Stomach (tissue), 19 donors: ENCODE results near the gene PRELID3B. TPM values are rescaled to one million over a fixed set of nuclear protein-coding genes. Genes with fewer than 3 reads are reported as not detected.

ENCODE experiments used
- DNase-seq, 2 donors: peaks; one replicate each; pipeline versions ENCODE4 v3.0.0 to v3.0.0-alpha.2; 2013 to 2019
- H3K27ac ChIP-seq, 5 donors: fragments of 200-600 bp in 4 of 5; sonication (generic) in 4 of 5; one replicate each; pipeline ENCODE4 v1.5.1; 2013 to 2019; ENCODE audit warnings: mild to moderate bottlenecking in 1 of 5, moderate library complexity in 1 of 5
- H3K27me3 ChIP-seq, 3 donors: fragments of 200-600 bp; sonication (generic); one replicate each; pipeline ENCODE4 v1.5.1; 2017 to 2019; ENCODE audit warnings: mixed run types in 1 of 3
- H3K36me3 ChIP-seq, 4 donors: fragments of 200-600 bp; sonication (generic); 1 replicate in 3 of 4; 2 replicates in 1 of 4; pipeline ENCODE4 v1.5.1; 2016 to 2019
- H3K4me1 ChIP-seq, 4 donors: fragments of 200-600 bp; sonication (generic); one replicate each; pipeline ENCODE4 v1.5.1; 2016 to 2019
- H3K4me3 ChIP-seq, 4 donors: fragments of 200-600 bp; sonication (generic) in 3 of 4; one replicate each; pipeline ENCODE4 v1.5.1; 2016 to 2019; ENCODE audit warnings: mild to moderate bottlenecking in 1 of 4
- H3K9me3 ChIP-seq, 4 donors: fragments of 200-600 bp; sonication (generic); one replicate each; pipeline ENCODE4 v1.5.1; 2016 to 2019
- CTCF ChIP-seq, 7 experiments: fragments of 450-650 bp in 4 of 7; fragments of 200-600 bp in 3 of 7; sonication (generic) in 3 of 7; IDR thresholded peaks; one replicate each; pipeline ENCODE4 v1.5.1; 2016 to 2019; ENCODE audit warnings: antibody characterized with exemption in 7 of 7, control low read depth in 2 of 7, mild to moderate bottlenecking in 1 of 7
- EP300 ChIP-seq: sonication (generic); formaldehyde crosslinking; IDR thresholded peaks from one replicate; pipeline ENCODE4 v1.6.1; 2017; ENCODE audit warnings: antibody characterized with exemption
- POLR2A ChIP-seq, 4 donors: fragments of 450-650 bp; IDR thresholded peaks; one replicate each; pipeline ENCODE4 v1.6.1; 2016; ENCODE audit warnings: antibody characterized with exemption in 4 of 4, control low read depth in 2 of 4, mild to moderate bottlenecking in 1 of 4, moderate library complexity in 1 of 4
- POLR2AphosphoS5 ChIP-seq, 3 donors: sonication (generic); formaldehyde crosslinking; IDR thresholded peaks; one replicate each; pipeline ENCODE4 v1.6.1; 2016; ENCODE audit warnings: antibody characterized with exemption in 3 of 3
- WGBS, 5 donors: extraction: QIAGEN DNeasy Blood & Tissue Kit in 3 of 5; methylation state at CpG; one replicate each; pipeline versions ENCODE4 v1.1.5 to v1.1.7; 2013 to 2018; 5-methylcytosine and 5-hydroxymethylcytosine counted together
- intact Hi-C: fragments of 100-400 bp; cut with DNase I; formaldehyde crosslinking; loops from one replicate; pipeline ENCODE4 v1.15.1; 2023; ENCODE audit warnings: low total_unique reads
- long read RNA-seq, 10 donors: transcript quantifications; one replicate each; lab custom pipeline, GENCODE V29; 2026
- polyA plus RNA-seq, 3 donors: library from polyadenylated mRNA; stranded (reverse); fragments of 200-250 nt; gene quantifications; one replicate each; pipeline ENCODE4 v1.2.3, GENCODE V29; 2013
- total RNA-seq, 5 donors: library from RNA; depleted of rRNA; stranded (reverse); fragments of >200 nt; gene quantifications; one replicate each; pipeline versions ENCODE4 v1.1.0 to v1.2.3, GENCODE V29; 2014 to 2016
- donor health status: healthy with polysubstance abuse.
- donor health status: Bipolar disorder and iron deficiency.
- donor health status: healthy.

Gene PRELID3B
- total RNA-seq = 100 to 1,000 TPM in 1 of 5 donors, 10 to 100 TPM in 4; 35.7 to 322 (median 72.7) TPM
- polyA plus RNA-seq = 10 to 100 TPM; 20.0 to 65.8 (median 31.3) TPM
- long read RNA-seq, donor 1, partial matches to known transcripts = 0 of 2 reads
- long read RNA-seq, donor 1, other reads (novel, unspliced or antisense) = 0 of 2 reads
- long read RNA-seq, donor 2, transcript PRELID3B-201 (6 exons, 2,626 nt) = major isoform, 13 of 13 reads
- long read RNA-seq, donor 2, partial matches to known transcripts = 0 of 13 reads
- long read RNA-seq, donor 2, other reads (novel, unspliced or antisense) = 0 of 13 reads
- long read RNA-seq, donor 3, transcript PRELID3B-201 (6 exons, 2,626 nt) = major isoform, 8 of 10 reads
- long read RNA-seq, donor 3, partial matches to known transcripts = 0 of 10 reads
- long read RNA-seq, donor 3, other reads (novel, unspliced or antisense) = 0 of 10 reads
- long read RNA-seq, donor 4, partial matches to known transcripts = 0 of 1 reads
- long read RNA-seq, donor 4, other reads (novel, unspliced or antisense) = 0 of 1 reads
- long read RNA-seq, donor 5, transcript PRELID3B-201 (6 exons, 2,626 nt) = major isoform, 19 of 19 reads
- long read RNA-seq, donor 5, partial matches to known transcripts = 0 of 19 reads
- long read RNA-seq, donor 5, other reads (novel, unspliced or antisense) = 0 of 19 reads
- long read RNA-seq, donor 6, transcript PRELID3B-201 (6 exons, 2,626 nt) = major isoform, 37 of 40 reads
- long read RNA-seq, donor 6, partial matches to known transcripts = 0 of 40 reads
- long read RNA-seq, donor 6, other reads (novel, unspliced or antisense) = 0 of 40 reads
- long read RNA-seq, donor 7, transcript PRELID3B-201 (6 exons, 2,626 nt) = major isoform, 26 of 32 reads
- long read RNA-seq, donor 7, partial matches to known transcripts = 6 of 32 reads
- long read RNA-seq, donor 7, other reads (novel, unspliced or antisense) = 0 of 32 reads
- long read RNA-seq, donor 8, transcript PRELID3B-201 (6 exons, 2,626 nt) = major isoform, 20 of 22 reads
- long read RNA-seq, donor 8, partial matches to known transcripts = 0 of 22 reads
- long read RNA-seq, donor 8, other reads (novel, unspliced or antisense) = 0 of 22 reads
- long read RNA-seq, donor 9, transcript PRELID3B-201 (6 exons, 2,626 nt) = major isoform, 15 of 15 reads
- long read RNA-seq, donor 9, partial matches to known transcripts = 0 of 15 reads
- long read RNA-seq, donor 9, other reads (novel, unspliced or antisense) = 0 of 15 reads
- long read RNA-seq, donor 10, partial matches to known transcripts = 0 of 2 reads
- long read RNA-seq, donor 10, other reads (novel, unspliced or antisense) = 0 of 2 reads

DNA sequence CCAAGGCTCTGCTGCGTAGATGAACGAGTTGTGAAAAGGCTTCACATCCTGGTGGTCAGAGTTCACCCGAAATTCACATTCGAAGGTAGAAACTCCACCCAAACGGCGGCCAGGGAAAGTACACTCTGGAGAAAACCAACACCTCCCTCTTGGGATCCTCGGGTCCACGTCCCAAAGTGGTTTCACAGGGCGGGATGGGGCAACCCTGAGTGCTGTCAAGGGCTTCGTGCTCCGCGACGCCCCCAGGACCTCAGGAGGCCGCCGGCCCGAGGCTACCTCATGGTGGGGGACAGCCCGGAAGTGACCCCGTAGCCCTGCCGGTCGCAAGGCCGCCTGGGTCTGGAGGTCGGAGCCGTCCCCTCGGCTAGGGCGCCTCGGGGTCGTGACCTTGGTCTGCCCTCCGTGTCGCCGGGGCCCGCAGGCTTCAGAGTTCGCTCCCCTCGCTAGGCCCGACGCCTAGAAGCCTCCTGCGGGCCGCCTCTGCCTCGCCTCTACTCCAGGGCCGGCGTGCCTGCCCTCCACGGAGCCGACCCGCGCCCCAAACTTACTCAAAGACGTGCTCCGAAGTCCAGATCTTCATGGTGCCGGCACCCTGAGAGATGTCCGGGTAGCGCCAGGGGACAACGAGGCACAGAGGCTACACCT, at the start of gene PRELID3B:
PRELID3B (minus strand) TSS at position 636 of the 645 bp plus-strand sequence; CDS start at position 580, 56 bp downstream.
- H3K4me3 ChIP-seq = peak within 1 kb of the TSS; percentile 87 to 95 (median 90)
- peak within 1 kb of the TSS; percentile 83 to 93 (median 90) for H3K27ac ChIP-seq
- intact Hi-C loops = loop anchor here (5.0 to 10.0 kb wide), 2 partner anchors 35 to 57 kb away; partner anchors contain the start of genes CTSZ and NELFCD
- TF ChIP-seq POLR2AphosphoS5 (IDR thresholded peaks at IDR 0.05) (peak in 1 of 3 donors; percentile 61), CTCF (IDR thresholded peaks at IDR 0.05) (no peak)
- peaks cover 9 to 23% (median 11%) of the 10 kb centered on the region in 4 donors for H3K36me3 ChIP-seq
- no peaks in the 10 kb centered on the region for H3K27me3 ChIP-seq
- peak in 1 of 2 donors; percentile 65 for DNase-seq
- H3K4me1 ChIP-seq = peaks cover 27 to 44% (median 37%) of the 10 kb centered on the region in 4 donors
- no peaks in the 10 kb centered on the region for H3K9me3 ChIP-seq
- 1 to 7% (median 3%) methylated on average over 18 to 50 of the region's 50 CpGs for WGBS, 5 donors

GRCh38 chr20:59087829-59088433, 45.3 kb upstream of the PRELID3B start:
- WGBS, 5 donors = 9 to 15% (median 14%) methylated on average over 5 of the region's 5 CpGs
- Histone ChIP-seq H3K4me3 (no peak overlapping the region), H3K27me3 (peaks cover 0 to 5% (median 0%) of the 10 kb centered on the region in 3 donors), H3K36me3 (no peaks in the 10 kb centered on the region), H3K27ac (no peak overlapping the region), H3K4me1 (peaks cover 0 to 3% (median 0%) of the 10 kb centered on the region in 4 donors), H3K9me3 (no peaks in the 10 kb centered on the region)
- DNase-seq = peak; percentile 89
- intact Hi-C loops = loop anchor here (5.0 kb wide), 1 partner anchor 119 kb away; no protein-coding TSS in a partner anchor
- TF ChIP-seq POLR2AphosphoS5 (IDR thresholded peaks at IDR 0.05) (peak in 1 of 3 donors; percentile 43), EP300 (no peak), POLR2A (IDR thresholded peaks at IDR 0.05) (no peak), CTCF (IDR thresholded peaks at IDR 0.05) (peak in 5 of 7 experiments; percentile 47 to 93 (median 87))

DNA sequence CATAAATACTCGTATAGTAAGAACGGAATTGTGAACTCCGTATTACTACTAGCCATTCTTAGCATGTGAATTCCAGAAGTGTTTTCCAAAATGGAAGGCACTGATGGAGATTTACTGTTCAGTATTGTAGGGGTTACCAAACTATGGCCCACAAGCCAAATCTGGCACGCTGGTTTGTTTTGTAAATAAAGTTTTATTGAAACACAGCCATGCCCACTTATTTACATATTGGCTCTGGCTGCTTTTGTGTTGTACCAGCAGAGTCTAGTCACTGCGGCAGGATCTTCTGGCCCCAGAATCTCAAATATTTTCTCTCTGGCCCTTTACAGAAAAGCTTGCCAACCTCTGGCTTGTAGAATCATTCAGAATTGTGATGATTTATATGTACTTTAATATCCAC, 44.3 kb upstream of the PRELID3B start:
- H3K27me3 ChIP-seq = peaks cover 0 to 5% (median 0%) of the 10 kb centered on the region in 3 donors
- H3K4me1 ChIP-seq = peaks cover 0 to 3% (median 0%) of the 10 kb centered on the region in 4 donors
- no peaks in the 10 kb centered on the region for H3K36me3 ChIP-seq
- TF ChIP-seq CTCF (IDR thresholded peaks at IDR 0.05) (no peak), EP300 (no peak), POLR2AphosphoS5 (IDR thresholded peaks at IDR 0.05) (no peak), POLR2A (IDR thresholded peaks at IDR 0.05) (no peak)
- WGBS, 5 donors = 72 to 83% (median 77%) methylated on average over 5 of the region's 5 CpGs
- intact Hi-C loops = loop anchor here (5.0 kb wide), 1 partner anchor 120 kb away; no protein-coding TSS in a partner anchor
- H3K27ac ChIP-seq = no peak overlapping the region
- H3K4me3 ChIP-seq = no peak overlapping the region
- no peak for DNase-seq
- H3K9me3 ChIP-seq = no peaks in the 10 kb centered on the region
